DMS79 treated with DMSO at 0.1 percent for 48 hours (cell line): Measurements from ENCODE around the gene MREG.
"Not testable (repeated sequence)": the region's sequence is repeated elsewhere in the genome, so short reads cannot be mapped to it uniquely, and the experiment has no call there.

Source experiments
- DNase-seq: peaks from one replicate; lab custom pipeline; 2025; lab: John Stamatoyannopoulos, UW

Gene MREG

DNA sequence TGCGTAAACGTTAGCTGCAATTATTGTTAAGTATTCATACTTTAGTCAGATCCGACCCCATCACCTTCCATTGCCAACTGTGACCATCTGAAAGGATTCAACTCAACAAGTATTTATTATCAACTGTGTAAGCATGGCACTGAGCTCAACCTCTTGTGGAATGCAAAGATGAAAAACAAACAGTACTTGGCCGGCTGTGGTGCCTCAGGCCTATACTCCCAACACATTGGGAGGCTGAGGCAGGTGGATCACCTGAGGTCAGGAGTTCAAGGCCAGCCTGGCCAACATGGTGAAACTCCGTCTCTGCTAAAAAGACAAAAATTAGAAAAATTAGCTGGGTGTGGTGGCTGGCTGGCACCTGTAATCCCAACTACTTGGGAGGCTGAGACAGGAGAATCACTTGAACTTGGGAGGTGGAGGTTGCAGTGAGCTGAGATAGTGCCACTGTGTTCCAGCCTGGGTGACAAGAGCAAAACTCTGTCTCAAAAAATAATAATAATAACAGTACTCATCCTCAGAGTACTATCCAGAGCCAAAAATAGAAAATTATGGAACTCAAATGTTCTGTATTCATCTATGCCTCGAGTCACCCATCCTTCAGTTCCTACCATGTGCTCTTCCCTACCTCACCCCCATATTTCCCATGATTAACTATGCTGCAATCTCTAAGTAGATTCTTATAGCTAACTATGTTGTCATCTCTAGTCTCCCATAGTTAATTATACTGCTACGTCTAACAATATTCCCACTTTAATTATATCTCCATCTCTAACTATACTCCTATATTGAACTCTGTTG lies 8.6 kb upstream of the MREG start:
- no peak for DNase-seq

DNA sequence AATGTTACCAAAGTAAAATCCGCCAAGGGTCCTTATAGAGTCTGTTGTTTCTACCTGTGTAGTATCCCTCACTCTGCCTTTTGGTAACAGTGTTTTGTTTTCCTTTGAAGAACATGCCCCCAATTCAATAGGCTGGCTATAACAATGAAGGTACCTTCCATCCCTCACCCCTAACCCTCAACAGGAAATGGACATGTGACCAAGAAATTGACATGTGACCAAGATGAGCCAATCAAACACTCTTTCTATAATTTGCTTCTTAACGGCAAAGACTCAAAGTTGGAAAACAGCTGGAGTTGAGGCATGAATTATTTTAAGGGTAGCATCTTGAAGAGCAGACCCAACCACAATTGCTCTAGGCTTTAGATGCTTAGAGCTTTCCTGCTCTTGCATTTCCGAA lies 5.4 kb upstream of the MREG start:
- no peak for DNase-seq

DNA sequence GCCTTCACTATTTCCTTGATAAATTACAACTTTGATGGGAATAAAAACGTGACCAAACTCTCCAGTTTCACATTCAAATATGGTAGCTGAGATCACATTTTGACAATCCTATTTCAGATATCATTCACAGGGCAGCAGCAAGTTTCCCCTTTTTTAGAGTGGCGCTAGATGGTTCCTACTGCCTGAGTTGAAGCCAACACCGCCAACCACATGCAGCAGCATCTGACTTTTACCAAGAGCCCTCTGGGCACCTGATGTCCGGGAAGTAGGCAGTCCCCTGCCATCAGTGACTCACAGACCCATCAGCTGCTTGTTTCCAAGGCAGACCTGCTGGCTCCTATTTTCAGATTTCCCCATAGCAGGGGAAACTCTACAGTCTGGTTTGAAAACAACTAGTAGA lies 4.0 kb upstream of the MREG start:
- no peak for DNase-seq

DNA sequence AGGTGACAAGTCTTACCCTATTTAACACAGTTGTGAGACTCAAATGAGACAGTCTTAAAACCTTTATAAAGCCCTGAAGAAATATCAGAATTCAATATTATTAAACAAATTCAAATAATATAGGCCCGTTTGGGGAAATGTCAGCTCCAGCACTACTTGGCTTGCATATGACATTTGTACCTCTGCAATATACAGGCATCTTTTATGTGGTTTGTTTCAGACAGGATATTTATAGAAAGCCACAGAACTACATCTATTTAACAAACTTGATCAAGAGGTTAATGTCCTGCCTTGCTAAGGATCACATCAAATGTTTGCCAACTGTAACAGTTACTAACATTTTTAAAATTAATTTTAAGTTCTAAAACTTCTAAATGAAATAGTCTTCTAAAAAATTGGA lies 3.2 kb upstream of the MREG start:
- DNase-seq, result no peak

DNA sequence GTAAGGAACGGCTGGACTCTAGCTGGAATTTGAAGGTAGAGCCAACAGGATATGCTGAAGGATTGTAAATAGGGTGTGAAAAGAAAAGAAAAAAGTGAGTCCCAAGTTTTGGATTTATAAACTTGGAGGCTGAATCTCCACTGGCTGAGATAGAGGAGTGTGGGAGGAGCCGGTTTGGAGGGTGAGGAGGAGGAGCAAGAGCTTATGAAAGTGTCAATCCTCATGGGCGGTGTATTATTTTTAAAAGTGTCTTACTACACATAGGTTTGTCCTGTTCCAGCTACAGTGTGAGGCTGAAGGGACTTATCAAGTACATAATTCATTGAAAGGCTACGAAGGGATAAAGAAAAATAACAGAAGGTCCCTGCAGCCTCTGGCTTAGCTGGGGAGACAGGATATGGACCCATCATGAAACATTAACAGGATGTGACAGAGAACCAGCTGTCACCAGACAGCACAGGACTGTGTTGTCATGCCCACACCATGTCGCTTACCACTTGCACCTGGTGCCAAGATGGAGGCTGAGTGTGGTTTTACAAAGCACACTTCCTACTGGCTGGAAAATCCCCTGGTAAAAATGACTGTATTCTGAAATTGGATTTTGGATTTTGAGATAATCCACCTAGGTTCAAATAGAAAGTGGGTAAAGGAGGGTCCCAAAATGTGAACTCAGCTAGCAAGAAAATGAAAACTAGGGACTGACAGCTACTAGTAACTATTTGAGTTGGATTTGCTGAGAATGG lies 2.5 kb upstream of the MREG start:
- DNase-seq, result no peak

DNA sequence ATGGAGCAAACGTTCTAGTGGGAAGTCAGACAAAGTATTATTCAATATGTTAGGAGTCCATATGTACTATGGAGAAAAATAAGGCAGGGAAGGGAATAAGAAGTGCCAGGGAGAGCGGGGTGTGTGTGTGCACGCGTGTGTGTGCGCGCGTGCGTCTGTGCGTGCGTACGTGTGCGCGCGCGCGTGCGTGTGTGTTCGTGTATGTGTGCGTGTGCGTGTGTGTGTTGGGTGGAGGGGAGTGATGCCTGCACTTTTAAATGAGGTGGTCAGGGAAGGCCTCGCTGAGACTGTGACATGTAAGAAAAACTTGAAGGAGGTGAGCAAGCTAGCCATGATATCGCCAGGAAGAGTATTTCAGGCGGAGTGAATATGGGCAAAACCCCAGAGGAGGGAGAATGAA lies 1.6 kb upstream of the MREG start:
- no peak for DNase-seq

DNA sequence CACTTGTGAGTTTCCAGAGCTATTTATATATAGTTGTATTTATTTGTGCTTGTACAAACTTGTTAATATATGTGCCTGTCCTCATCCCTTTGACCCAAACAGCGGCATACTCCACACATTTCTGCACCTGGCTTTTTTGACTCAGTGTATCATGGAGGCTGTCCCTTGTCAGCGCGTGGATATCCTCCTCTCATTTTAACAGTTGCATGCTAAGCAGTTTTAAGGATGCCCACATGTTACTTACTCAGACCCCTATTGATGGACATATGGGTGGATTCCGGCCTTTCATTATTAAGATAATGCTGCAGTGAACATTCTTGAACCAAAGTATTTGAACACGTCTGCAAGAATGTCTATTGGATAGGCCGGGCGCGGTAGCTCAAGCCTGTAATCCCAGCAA lies 655 bp upstream of the MREG start:
- no peak for DNase-seq

DNA sequence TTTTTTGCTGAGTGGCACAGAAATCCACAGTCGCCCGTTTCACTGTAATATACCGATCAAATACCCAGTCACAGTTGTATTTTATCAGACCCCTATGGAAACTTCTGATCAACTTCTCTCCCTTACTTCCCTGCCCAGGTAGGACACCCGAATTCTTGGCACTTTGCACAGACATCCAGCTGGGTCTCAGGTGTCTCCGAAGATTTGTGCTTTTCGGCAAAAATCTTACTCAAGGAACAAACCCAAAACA lies 596 bp downstream of the MREG start:
- no peak for DNase-seq

DNA sequence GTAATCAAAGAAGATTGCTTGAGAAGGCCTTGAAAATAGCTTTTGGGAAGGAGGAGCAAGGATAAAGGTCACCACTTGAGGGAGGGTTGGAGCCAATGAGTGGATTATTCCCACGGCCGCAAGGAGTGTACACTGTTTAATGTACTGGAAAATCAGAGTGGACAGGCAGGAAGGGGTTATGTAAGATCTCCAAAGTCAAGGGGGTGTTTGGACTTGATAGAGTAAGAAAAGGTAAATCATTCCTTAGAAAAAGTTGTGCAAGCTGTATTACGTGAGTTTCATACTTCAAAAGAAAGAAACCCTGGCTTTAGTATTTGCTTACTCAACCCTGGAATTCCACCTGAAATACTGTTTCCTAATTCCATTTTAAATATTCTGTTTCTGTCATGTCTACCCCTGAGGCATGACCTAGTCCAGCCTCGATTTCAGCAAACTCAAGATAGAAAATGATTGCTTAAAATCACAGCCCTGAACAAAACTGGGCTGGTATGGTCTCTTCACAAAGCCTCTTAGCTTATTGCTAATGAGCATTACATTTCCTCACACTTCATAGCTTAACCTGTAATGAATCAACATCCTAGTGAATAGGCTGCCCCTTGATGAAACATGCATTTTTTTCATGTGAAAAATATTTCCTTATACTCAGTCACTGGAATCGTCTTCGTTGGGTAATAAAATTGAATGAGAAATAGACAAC lies 1.1 kb downstream of the MREG start:
- peak; percentile 39 for DNase-seq

DNA sequence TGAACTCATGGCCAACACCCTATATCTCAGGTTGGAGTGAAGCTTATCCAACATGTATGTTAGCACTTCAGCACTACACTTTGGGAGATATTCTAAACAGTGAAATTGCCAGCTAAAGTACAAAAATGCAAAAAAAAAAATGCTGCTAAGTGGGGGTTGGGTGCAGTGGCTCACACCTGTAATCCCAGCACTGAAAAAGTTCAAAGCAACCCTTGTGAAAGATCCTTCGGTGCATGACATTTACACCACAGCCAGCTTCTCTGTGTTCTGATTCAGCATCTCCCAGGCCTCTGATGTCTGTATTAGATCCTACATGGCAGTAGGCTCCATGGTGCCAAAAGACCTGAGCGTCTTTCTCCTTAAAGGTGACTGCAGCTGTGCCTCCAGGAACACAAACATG lies 4.1 kb downstream of the MREG start:
- not testable (repeated sequence) for DNase-seq

DNA sequence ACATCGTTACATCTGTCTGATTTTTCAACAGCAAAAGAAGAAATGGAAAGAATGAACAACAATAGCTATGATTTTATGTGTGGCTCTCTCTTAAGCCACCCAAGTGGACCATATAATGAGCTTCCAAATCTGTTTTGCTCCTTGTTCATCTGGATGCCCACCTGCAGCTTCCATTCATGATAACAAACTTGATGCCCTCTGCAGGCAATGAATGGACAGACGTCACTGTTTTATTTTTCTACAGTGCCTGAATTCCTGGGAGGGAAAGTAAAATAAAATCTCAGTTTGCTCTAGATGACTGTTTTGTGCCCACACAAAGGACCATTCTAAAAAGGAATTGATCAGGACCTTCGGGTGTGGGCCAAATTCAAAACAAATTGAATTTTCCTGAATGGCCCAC lies 5.0 kb downstream of the MREG start:
- no peak for DNase-seq

DNA sequence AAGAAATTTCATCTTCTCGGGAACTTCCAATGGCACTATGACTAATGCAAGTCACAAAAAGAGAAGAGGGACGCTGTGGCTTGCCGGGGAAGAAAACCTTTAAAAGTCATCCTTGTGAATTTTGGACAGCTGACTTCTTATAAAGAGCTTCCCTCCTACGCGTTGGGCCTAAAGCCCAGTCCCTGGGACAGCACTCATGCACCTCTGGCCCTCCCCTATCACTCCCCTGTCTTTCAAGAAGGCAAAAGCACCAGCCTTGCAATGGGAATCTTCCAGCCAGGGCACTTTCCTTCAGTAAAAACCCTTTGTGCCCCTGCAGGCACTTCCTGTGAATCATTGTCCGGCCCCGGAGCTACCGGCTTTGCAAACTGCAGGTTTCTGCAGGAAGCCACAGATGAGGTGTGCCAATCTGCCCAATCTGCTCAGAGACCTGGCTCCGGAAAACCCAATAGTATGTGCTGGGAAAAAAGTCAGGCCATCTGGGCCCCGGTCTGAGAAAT lies 7.1 kb downstream of the MREG start:
- DNase-seq, result no peak

DNA sequence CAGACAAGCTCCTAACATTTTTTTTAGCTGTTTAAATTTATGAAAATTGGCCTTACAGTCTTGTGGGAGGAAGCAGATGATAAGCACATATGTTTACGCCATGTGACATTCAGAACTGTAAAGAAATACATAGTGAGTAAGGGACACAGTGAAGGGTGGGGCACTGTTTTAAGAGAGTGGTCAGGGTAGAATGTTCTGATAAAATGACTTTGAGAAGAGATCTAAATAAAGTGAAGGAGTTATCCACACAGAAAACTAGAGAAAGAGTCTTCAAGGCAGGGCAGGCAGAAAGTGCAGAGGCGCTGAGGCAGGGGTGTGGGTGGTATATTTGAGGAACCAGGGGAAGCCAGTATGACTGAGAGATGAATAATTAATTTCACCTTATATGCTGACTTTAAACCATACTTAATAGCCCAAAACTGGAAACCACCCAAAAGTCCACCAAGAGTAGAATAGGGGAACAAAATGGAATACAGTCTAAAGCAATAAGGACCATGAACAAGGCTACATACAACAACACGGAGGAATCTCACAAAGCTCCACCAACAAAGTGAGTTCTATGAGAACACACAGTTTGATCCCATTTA lies 8.6 kb downstream of the MREG start:
- DNase-seq, result no peak

DNA sequence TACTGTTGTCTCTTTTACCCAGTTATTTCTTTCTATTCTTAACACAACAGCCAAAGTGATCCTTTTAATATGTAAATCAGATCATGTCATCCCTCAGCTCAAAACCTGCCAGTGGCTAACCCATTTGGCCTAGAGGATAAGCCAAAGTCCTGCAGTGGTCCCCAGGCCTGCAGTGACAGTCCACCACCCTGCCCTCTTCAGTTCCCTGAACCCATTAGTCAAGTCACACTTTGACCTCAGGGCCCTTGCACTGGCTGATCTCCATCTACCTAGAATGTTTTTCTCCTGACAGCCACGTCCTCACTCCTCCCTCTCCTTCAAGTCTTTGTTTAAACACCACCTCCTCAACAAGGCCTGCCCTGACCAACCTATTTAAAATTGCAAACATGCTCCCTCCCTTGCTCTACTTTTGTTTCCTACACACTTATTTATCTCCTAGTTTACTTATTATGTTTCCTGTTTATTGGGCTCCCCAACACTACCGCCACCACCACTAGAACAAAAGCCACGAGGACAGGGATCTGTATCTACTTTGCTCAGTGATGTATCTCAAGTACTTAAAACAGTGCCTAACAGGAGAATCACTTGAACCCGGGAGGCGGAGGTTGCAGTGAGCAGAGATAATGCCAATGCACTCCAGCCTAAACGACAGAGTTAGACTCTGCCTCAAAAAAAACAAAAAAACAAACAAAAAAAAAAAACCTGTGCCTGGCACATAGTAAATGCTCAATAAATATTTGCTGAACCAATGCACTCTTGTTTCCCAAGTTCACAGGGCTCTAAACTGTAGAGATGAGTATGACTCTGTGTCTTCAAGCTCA lies 9.3 kb downstream of the MREG start:
- no peak for DNase-seq

DNA sequence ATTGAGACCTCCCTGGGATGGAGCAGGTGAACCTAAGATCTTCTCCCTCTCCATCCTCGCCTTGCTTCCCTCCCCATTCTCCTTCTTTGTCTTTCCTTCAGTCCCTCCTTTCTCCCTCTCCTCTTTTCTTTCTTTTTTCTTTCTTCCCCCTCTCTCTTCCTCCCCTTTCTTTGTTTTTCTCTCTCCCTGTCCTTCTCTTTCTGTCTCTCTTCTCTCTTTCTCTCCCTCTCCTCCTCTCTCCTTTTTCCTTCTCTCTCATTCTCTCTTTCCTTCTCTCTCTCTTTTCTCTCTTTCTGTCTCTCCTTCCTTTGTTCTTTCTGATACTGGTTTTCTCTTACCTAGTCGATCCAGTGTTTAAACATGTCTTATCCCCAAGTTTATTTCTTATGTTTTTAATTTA lies 10.7 kb downstream of the MREG start:
- DNase-seq, result no peak

DNA sequence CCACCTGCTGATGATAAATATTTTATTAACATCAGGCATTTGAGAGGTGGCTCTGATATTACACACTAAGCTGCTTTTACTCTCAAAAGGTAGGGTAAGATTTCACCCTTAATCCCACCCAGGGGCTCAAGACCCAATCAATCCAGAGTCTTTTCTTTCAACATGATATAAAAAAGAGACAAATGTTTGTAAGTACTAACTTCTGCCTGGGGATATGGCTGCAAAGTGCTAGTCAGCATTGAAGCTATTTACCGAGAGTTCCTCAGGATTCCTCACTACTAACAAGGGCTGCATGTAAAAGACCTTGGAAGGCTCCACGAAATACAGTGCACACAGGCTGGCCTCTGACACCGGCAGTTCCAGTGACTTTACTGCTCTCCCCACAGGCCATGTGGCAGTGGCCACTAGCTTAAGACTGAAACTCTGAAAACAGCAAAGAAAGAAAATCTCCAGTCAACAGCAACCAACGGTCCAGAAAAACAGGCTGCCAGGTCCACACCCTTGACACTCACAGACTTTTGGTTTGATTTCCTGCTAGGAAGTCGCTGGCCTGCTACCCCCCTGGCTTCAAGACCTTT lies 11.2 kb downstream of the MREG start:
- DNase-seq, result no peak

DNA sequence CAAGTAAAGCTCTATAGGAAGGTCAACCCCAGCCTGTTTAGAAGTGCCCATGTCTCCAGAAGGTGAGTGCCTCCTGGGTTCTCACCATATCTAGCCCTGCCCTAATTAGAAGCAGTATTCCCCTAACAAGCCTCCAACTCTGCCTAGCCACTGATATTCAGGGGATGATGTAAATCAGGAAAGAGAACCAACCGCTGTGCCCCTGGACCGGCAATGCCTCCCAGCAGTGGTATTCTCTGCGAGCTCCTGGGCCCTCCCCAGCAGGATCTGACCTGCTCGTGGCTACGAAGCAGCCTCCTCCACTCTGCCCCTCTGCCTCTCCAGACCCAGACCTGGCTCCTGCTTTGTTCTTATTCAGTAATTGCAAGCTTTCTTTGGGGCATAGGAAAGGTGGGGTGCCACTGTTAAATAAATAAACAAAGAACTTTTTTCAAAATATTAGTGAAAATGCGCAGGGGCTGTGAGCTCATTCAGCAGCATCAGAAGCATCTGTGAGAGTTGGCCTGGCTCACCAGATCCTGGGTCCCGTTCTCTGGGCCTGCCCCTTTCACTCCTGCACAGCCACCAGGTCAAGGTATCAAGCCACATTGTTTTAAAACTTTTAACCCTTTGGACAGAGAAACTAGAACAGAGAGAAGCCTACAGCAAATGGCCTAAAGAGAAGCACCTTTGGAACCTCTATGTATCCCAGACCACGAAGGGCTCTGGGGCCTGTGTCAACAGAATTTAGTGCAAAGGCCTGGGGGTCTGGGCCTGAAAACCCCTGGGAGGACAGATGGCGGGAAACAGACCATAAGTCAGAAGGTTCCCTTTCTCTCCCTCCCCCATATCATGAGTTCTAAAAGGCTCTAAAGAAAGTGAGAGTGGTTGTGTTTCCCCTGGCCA lies 11.9 kb downstream of the MREG start:
- no peak for DNase-seq

DNA sequence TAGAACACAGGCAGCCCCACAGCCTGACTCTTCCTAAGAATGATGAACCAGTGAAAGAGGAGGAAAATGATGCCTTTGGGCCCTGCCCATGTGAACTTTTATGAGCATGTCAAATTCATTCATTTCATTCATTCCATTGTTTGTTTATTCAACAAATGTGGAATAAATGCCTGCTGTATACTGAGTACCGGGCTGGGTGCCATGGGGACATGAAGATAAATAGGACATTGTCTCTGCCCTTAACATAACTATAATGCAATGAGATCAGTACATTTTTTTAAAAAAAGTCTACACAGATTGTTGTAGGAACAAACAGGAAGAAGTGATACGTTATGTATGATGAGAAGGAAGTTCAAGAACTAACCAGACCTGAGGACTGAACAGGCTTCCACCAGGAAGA lies 14.7 kb downstream of the MREG start:
- no peak for DNase-seq

DNA sequence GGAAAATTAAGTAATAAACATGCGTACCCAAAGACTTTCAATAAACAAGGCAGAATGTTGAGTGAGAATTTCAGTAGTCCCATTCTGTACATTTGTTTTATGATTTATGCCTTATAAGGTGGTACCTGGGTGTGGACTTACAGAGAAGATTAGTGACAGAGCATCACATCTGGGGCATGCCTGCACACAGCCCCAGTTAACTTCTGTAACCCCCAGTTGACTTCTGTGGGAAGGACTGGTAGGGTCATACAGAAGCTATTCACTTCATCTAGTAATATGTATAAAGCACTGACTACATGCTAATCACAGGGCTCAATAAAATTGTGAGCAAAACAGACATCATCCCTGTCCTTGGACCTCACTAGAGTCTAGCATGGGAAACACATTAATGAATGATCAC lies 16.1 kb downstream of the MREG start:
- no peak for DNase-seq

DNA sequence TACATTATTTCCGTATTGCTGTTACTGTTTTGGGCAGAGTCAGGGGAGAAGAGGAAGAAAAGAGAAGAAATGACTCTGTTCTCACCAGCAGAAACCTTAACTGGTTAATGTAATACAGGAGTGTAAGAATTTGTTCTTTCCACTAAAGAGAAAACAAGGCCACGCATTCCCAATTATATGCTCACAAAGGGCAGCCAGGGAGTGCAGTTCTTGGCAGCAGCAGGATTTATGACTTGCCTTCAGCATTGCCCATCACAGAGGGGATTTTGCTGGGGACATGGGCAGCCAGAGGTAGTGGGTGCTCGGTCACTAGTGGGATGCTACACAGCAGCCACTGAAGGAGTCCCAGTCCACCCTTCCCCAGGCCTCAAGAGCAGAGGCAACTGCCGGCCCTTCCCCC lies 18.4 kb downstream of the MREG start:
- DNase-seq, result no peak
